Endothelial cell of umbilical vein (primary cell): ENCODE data around the gene PNLIP. TPM values are rescaled to one million over a fixed set of nuclear protein-coding genes. Genes with fewer than 3 reads are reported as not detected.

Experiments used
- BruUV-seq: library from RNA; stranded (reverse); fragments of 400-500 nt; replicated peaks from 2 replicates; lab custom pipeline; 2021; lab: Mats Ljungman, UMichigan
- CTCF ChIA-PET: fragments of 300-600, 350-600 bp; sonication (Branson Sonifier 250); formaldehyde crosslinking; loops from one replicate; lab custom pipeline; 2021; ENCODE audit warnings: antibody characterized with exemption, inconsistent platforms; lab: Charles Lee
- POLR2A ChIA-PET: fragments of 300-600, 350-600 bp; sonication (Branson Sonifier 250); formaldehyde crosslinking; loops from one replicate; lab custom pipeline; 2021; ENCODE audit warnings: antibody characterized with exemption, inconsistent platforms; lab: Charles Lee
- DNase-seq: peaks from one replicate; pipeline ENCODE4 v3.0.0-alpha.2; 2011; ENCODE audit warnings: low read depth, low spot score
- FAIRE-seq: peaks from 2 replicates; lab custom pipeline; 2011; peaks lifted over from hg19 to GRCh38; lab: Jason Lieb, UNC
- H2AFZ ChIP-seq: 2 replicates; pipeline ENCODE4 v1.6.0; 2012; ENCODE audit warnings: low read depth, low read length, control low read depth, inconsistent platforms
- H3K27ac ChIP-seq: 2 replicates; pipeline ENCODE4 v1.5.1; 2011; ENCODE audit warnings: low read depth, mild to moderate bottlenecking, control low read depth, low read length, moderate library complexity; ENCODE audit not compliant: insufficient read depth
- H3K27me3 ChIP-seq, 2 experiments: 2 replicates each; pipeline versions ENCODE4 v1.6.0 to v1.6.1; 2011; ENCODE audit warnings: low read length in 2 of 2, mixed read lengths in 1 of 2; ENCODE audit not compliant: control insufficient read depth in 2 of 2, insufficient read depth in 2 of 2
- H3K36me3 ChIP-seq, 2 experiments: 2 replicates in 1 of 2; 3 replicates in 1 of 2; pipeline ENCODE4 v1.5.1; 2011; ENCODE audit warnings: low read length in 2 of 2, mild to moderate bottlenecking in 1 of 2, moderate library complexity in 1 of 2; ENCODE audit not compliant: control insufficient read depth in 2 of 2, insufficient read depth in 2 of 2; ENCODE audit errors: extremely low read depth in 1 of 2
- H3K4me1 ChIP-seq: 3 replicates; pipeline ENCODE4 v1.5.1; 2011; ENCODE audit warnings: mild to moderate bottlenecking, low read length; ENCODE audit not compliant: control insufficient read depth, insufficient read depth; ENCODE audit errors: extremely low read depth
- H3K4me2 ChIP-seq: 2 replicates; pipeline ENCODE4 v1.6.1; 2011; ENCODE audit warnings: low read length, control low read depth, mixed read lengths; ENCODE audit not compliant: insufficient read depth
- H3K4me3 ChIP-seq, 3 experiments: fragments of 200-600 bp in 1 of 3; sonication (generic), shearing (Covaris generic) in 1 of 3; replicated peaks in 1 of 3; 2 replicates each; pipeline ENCODE4 v1.5.1; 2011 to 2016; ENCODE audit warnings: control low read depth in 3 of 3, low read length in 3 of 3, mild to moderate bottlenecking in 2 of 3, inconsistent platforms in 1 of 3, low read depth in 1 of 3, moderate library complexity in 1 of 3; ENCODE audit not compliant: insufficient read depth in 1 of 3
- H3K79me2 ChIP-seq: 2 replicates; pipeline ENCODE4 v1.6.0; 2012; ENCODE audit warnings: low read length, inconsistent platforms; ENCODE audit not compliant: control insufficient read depth, insufficient read depth
- H3K9ac ChIP-seq: replicated peaks from 2 replicates; pipeline ENCODE3; 2011; ENCODE audit warnings: low read length, control low read depth; ENCODE audit not compliant: insufficient read depth; ENCODE audit errors: extremely low read depth
- H3K9me1 ChIP-seq: replicated peaks from 3 replicates; pipeline ENCODE4 v1.6.0; 2011; ENCODE audit warnings: mild to moderate bottlenecking, low read length; ENCODE audit not compliant: control insufficient read depth, insufficient read depth; ENCODE audit errors: extremely low read depth
- H3K9me3 ChIP-seq: replicated peaks from 2 replicates; pipeline ENCODE4 v1.5.1; 2012; ENCODE audit warnings: low read length, inconsistent platforms; ENCODE audit not compliant: control insufficient read depth, insufficient read depth
- H4K20me1 ChIP-seq: replicated peaks from 2 replicates; pipeline ENCODE3; 2011; ENCODE audit warnings: mild to moderate bottlenecking, low read length; ENCODE audit not compliant: control insufficient read depth, insufficient read depth; ENCODE audit errors: extremely low read depth
- CTCF ChIP-seq, 2 donors: IDR thresholded peaks; 1 replicate in 1 of 2; 2 replicates in 1 of 2; pipeline ENCODE4 v1.5.1; 2011; ENCODE audit warnings: low read length in 2 of 2, mild to moderate bottlenecking in 2 of 2, moderate library complexity in 2 of 2, control low read depth in 1 of 2, inconsistent platforms in 1 of 2, low read depth in 1 of 2; ENCODE audit not compliant: insufficient read depth in 1 of 2; ENCODE audit errors: extremely low read depth in 1 of 2
- EZH2 ChIP-seq: IDR thresholded peaks from 2 replicates; pipeline ENCODE4 v1.6.1; 2012; ENCODE audit warnings: borderline replicate concordance, low read depth, mild to moderate bottlenecking, moderate library complexity, low read length, inconsistent platforms; ENCODE audit not compliant: severe bottlenecking
- FOS ChIP-seq: IDR thresholded peaks from 2 replicates; pipeline ENCODE4 v1.6.1; 2011; ENCODE audit warnings: mild to moderate bottlenecking, low read length, moderate library complexity, borderline replicate concordance; ENCODE audit not compliant: insufficient read depth
- GATA2 ChIP-seq: IDR thresholded peaks from 2 replicates; pipeline ENCODE4 v1.7.0; 2011; ENCODE audit warnings: low read depth, mild to moderate bottlenecking, moderate library complexity, mixed read lengths, low read length; ENCODE audit not compliant: insufficient read length, insufficient read depth
- JUN ChIP-seq: IDR thresholded peaks from 2 replicates; pipeline ENCODE4 v1.6.1; 2011; ENCODE audit warnings: borderline replicate concordance, low read depth; ENCODE audit not compliant: insufficient read length, insufficient read depth
- MAX ChIP-seq: IDR thresholded peaks from 2 replicates; pipeline ENCODE4 v1.6.1; 2011; ENCODE audit not compliant: insufficient read depth, insufficient read length
- MYC ChIP-seq: IDR thresholded peaks from one replicate; pipeline ENCODE4 v1.6.1; 2011; ENCODE audit warnings: mild to moderate bottlenecking, low read depth, low read length
- POLR2A ChIP-seq: IDR thresholded peaks from 2 replicates; pipeline ENCODE4 v1.6.1; 2012; ENCODE audit warnings: low read depth, mild to moderate bottlenecking, control low read depth, low read length
- POLR2AphosphoS5 ChIP-seq: IDR thresholded peaks from 2 replicates; pipeline ENCODE4 v1.6.1; 2012; ENCODE audit warnings: low read depth, mild to moderate bottlenecking, control low read depth, low read length, moderate library complexity; ENCODE audit not compliant: insufficient read depth
- dilution Hi-C: fragments of 300-500 bp; cut with MboI; formaldehyde crosslinking; loops from one replicate; pipeline ENCODE4 v1.15.0; 2019; ENCODE audit warnings: low sequenced_read_pairs; ENCODE audit not compliant: extremely low pct_ligation_motif_present
- intact Hi-C: fragments of 100-400 bp; cut with micrococcal nuclease; formaldehyde crosslinking; loops from one replicate; pipeline ENCODE4 v1.10.0; 2022
- polyA plus RNA-seq, 4 experiments: library from polyadenylated mRNA; depleted of rRNA in 3 of 4; stranded (reverse) in 3 of 4; unstranded in 1 of 4; fragments of >200 nt; gene quantifications; 2 replicates each; pipeline versions ENCODE4 v1.2.1 to v1.2.3, GENCODE V29; 2011 to 2012; ENCODE audit warnings: missing spikeins in 1 of 4
- total RNA-seq: library from RNA; stranded (reverse); gene quantifications from 2 replicates; pipeline ENCODE4 v1.2.3, GENCODE V29; 2021

Gene PNLIP
- total and polyA plus RNA-seq, 2 donors (not counting 3 experiments of a cell fraction or from before 2014, with no cell fraction given), result not detected

GRCh38 chr10:116555880-116556279 lies 10.1 kb downstream of the PNLIP start:
- no TSS peak for BruUV-seq
- no peaks in the 10 kb centered on the region for H3K27me3 ChIP-seq
- dilution Hi-C loops, result no loop called here
- no peak for DNase-seq
- no peak overlapping the region for H3K4me3 ChIP-seq
- no peaks in the 10 kb centered on the region for H3K9me3 ChIP-seq
- H3K36me3 ChIP-seq, result no peaks in the 10 kb centered on the region
- H3K9me1 ChIP-seq, result no peaks in the 10 kb centered on the region
- CTCF ChIA-PET, result no interaction called here
- H3K9ac ChIP-seq, result no peak overlapping the region
- POLR2A ChIA-PET, result no interaction called here
- no peak overlapping the region for H3K4me2 ChIP-seq
- no peaks in the 10 kb centered on the region for H4K20me1 ChIP-seq
- FAIRE-seq, result no peak
- no peaks in the 10 kb centered on the region for H3K4me1 ChIP-seq
- no peak overlapping the region for H2AFZ ChIP-seq
- H3K27ac ChIP-seq, result no peak overlapping the region
- no peaks in the 10 kb centered on the region for H3K79me2 ChIP-seq
- no peak for TF ChIP-seq POLR2AphosphoS5
- no peak for TF ChIP-seq JUN
- TF ChIP-seq MYC, result no peak
- TF ChIP-seq CTCF (IDR thresholded peaks at IDR 0.05; ENCODE audit: extremely low read depth in 1 of 2, insufficient read depth in 1 of 2, low read depth in 1 of 2, low read length in 2 of 2), result no peak
- no peak for TF ChIP-seq FOS
- TF ChIP-seq POLR2A, result no peak
- no peak for TF ChIP-seq MAX
- TF ChIP-seq GATA2, result no peak
- no peak for TF ChIP-seq EZH2
- intact Hi-C loops, result no loop called here
